ENCODE measurements around the gene R3HDM2.
"Not testable (repeated sequence)": the region's sequence is repeated elsewhere in the genome, so short reads cannot be mapped to it uniquely, and the experiment has no call there.

R3HDM2 gene

DNA sequence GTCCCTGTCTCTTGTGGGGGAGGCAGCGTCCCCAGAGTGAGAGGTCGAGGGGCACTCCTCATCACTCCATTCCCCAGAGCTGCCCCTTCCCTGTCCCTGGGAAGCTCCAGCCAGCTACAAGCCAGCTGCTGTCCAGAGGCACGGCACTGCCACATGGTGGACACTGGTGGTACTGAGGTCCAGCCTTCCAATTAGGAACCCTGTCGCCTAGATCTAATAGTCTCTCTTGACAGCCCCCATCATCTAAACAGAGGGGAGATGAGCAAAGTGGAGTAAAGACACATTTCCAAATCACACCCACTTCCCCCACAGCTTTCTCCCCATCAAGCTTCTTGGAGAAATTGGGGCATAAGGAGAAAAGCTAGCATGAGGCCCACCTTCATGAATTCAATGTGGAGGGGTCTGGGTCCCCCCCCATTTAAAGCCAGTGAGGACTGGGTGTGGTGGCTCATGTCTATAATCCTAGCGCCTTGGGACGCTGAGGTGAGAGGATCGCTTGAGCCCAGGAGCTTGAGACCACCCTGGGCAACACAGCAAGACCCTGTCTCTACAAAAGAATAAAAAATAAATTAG, 22.2 kb upstream of the R3HDM2 start:
- no peak for DNase-seq (ENCODE audit: low read depth)

DNA sequence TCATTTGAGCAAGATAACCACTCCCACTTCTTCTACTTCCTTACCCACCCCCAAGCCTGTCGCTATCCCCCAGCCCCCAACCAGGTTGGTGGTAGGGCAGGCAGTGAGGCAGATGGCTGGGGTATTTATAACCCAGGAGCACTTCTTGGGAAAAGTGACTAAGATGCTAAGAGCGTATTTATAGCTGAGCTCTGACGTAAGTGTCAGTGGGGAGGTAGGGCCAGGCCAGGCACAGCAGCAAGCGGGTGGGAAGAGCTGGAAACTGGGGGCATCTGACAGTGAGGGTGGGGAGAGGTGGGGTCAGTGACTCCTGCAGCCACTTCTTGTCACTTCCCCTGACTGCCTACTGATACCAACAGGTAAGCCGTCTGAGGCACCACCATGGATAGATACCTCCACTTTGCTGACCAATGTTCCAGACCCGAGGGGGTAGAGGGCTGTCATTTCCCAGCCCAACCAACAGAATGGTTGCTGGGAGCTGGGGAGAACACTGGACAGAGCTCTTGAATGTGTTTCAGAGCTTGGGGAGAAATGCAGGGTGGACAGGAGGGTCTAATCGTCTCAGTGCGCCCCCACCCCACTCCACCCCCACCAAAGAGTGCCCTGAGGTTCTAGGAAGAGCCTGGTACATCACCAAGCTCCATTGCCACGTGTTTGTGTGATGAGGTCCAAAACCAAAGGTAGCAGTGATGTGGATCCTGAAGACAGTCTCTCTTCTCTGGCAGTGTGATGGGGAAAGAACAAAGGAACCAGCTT, 21.5 kb upstream of the R3HDM2 start:
- no peak for DNase-seq (ENCODE audit: low read depth)

DNA sequence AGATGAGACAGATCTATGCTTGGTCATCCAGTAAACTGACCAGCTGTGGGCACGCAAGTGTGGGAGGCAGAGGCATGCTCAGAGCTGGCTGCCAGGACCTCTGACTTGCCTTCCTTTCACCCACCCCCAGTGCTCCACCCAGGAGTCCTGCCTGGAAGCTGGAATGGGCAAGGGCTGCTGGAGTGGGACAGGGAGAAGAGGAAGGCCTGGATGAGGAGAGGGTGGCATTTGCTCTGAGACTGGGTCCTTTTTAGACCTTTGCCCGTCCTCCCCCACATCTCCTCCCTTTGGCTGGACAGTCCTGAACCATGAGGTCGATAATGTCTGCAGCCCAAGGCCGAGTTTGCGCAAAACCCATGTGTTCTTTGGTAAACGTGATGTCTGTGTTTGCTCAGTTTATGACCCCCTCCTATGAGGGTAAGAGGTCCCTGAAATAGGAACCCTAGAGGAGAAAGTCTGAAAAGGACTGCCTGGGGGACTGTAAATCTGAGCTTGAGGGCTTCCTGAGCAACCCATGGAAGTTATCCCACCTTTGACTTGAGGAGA, 20.5 kb upstream of the R3HDM2 start:
- DNase-seq (ENCODE audit: low read depth): no peak

DNA sequence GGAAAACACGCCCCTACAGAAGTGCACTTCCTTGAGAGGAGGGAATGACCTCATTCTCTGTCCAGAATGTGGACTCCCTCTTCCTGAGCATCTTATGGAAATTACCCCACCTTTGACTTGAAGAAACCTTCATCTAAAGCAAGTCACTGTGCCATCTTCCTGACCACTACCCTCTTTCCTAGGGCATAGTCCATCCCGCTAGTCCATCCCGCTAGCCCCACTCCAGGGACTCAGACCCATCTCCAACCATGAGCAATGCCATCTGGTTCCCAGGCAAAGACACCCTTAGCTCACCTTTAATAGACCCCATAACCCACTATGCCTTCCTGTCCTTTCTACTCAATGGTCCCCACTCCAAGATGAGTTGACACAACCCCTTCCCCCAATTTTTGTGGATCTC, 19.2 kb upstream of the R3HDM2 start:
- no peak for DNase-seq (ENCODE audit: low read depth)

DNA sequence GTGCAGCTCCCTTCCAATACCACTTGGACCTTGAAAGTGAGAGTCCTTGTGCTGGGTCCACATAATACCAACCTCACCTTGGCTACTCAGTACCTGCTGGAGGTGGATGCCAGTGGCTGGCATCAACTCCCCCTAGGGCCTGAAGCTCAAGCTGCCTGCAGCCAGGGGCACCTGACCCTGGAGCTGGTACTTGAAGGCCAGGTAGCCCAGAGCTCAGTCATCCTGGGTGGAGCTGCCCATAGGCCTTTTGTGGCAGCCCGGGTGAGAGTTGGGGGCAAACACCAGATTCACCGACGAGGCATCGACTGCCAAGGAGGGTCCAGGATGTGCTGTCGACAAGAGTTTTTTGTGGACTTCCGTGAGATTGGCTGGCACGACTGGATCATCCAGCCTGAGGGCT, 18.5 kb upstream of the R3HDM2 start:
- DNase-seq (ENCODE audit: low read depth): no peak

DNA sequence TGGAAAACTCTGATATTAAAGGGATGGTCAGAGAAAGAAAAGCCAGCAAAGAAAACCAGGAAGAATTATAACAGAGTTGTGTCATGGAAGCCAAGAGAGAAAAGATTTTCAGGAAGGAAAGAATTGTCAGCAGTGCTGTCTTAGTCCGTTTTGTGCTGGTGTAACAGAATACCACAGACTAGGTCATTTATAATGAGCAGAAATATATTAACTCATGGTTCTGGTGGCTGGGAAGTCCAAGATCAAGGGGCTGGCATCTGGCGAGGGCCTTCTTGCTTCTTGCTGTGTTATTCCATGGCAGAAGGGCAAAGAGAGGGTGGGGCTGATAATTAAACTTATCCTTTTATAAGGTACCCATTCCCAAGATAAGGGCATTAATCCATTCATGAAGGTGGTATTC, 17.8 kb upstream of the R3HDM2 start:
- DNase-seq (ENCODE audit: low read depth): no peak

DNA sequence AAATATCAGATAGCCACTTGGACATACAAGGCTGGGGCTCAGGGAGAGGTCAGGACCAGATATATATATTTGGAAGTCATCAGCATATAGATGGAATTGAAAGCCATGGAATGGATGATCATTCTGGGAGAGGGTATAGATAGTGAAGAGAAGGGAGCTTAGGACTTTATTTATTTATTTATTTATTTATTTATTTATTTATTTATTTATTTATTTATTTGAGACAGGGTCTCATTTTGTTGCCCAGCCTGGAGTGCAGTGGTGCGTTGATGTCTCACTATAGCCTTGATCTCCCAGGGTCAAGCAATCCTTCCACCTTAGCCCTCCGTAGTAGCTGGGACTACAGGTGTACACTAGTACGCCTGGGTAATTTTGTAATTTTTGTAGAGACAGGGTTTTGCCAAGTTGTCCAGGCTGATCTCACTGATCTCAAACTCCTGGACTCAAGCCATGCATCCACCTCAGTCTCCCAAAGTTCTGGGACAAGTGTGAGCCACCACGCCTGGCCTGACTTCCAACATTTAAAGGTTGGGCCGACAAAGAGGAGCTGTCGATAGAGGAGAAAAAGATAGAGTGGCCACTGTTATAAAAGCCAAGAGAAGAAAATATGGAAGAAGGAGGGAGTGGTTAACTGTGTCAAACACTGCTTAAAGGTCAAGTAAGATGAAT, 15.6 kb upstream of the R3HDM2 start:
- DNase-seq (ENCODE audit: low read depth): no peak

DNA sequence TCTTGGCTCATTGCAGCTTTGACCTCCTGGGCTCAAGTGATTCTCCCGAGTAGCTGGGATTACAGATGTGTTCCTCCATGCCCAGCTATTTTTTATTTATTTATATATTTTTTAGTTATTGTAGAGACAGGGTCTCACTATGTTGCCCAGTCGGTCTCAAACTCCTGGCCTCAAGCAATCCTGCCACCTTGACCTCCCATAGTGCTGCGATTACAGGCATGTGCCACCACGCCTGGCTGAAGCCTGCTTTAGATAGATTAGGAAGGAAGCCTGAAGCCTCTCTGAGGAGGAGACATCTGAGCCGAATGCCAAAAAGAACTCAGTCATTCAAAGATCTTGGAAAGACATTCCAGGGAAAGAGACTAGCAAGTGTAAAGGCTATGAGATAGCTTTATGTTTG, 13.9 kb upstream of the R3HDM2 start:
- no peak for DNase-seq (ENCODE audit: low read depth)

DNA sequence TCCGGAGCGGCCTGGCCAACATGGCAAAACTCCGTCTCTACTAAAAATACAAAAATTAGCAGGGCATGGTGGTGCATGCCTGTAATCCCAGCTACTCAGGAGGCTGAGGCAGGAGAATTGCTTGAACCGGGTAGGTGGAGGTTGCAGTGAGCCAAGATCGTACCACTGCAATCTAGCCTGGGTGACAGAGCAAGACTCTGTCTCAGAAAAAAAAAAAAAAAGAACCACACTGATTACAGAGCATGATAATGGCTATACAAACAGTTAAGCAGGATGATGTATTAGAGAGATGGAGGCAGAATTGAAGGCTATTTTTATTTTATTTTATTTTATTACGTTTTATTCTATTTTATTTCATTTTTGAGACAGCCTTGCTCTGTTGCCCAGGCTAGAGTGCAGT, 13.5 kb upstream of the R3HDM2 start:
- DNase-seq (ENCODE audit: low read depth): not testable (repeated sequence)

DNA sequence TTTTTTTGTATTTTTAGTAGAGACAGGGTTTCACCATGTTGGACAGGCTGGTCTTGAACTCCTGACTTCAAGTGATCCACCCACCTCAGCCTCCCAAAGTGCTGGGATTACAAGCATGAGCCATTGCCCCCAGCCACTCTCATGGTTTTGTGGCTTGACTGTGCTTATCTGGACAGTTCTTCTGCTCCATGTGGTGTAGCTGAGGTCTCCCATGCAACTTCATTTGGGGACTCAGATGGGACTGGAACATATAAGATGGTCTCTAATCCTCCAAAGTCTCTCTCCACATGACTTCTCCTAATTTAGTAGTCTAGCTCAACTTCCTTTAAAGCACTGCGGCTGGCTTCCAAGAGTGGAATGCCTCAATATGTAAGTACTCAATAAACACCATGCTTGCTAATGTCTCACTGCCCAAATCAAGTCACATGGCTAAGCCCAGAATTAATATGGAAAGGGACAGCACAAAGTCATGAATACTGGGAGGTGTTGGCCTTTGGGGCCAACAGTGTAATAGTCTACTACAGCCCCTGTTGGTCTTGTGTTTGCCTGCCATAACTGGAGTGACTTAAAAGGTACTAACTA, 11.1 kb upstream of the R3HDM2 start:
- no peak for DNase-seq (ENCODE audit: low read depth)

DNA sequence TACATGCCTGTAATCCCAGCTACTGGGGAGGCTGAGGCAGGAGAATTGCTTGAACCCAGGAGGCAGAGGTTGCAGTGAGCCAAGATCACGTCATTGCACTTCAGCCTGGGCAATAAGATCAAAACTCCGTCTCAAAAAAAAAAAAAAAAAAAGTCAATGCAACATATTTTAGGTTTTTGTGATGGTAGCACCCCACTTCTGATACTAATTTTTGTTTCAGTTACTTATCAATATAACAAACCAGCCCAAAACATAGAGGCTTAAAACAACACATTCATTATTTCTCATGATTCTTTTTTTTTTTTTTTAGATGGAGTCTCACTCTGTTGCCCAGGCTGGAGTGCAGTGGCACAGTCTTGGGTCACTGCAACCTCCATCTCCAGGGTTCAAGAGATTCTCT, 10.6 kb upstream of the R3HDM2 start:
- DNase-seq (ENCODE audit: low read depth): not testable (repeated sequence)

DNA sequence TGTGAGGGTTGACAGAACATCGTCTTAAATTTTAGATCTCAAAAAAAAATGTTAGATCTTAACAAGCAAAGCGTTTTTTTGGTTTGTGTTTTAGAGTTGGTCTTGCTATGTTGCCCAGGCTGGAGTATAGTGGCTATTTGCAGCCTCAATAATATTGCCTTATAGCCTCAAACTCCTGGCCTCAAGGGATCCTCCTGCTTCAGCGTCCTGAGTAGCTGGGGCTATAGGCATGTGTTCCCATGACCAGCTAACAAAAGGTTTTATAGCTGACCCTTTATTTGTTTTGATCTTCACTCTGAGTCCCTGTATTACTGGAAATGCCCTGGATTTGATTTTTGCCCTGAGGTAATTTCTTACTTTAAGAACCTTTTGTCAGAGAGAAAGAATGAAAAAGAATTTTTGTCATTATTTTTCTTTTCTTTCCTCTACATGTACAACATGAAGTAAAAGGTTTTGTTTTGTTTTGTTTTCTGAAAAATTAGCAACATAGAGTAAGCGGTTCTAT, 9.0 kb upstream of the R3HDM2 start:
- no peak for DNase-seq (ENCODE audit: low read depth)

DNA sequence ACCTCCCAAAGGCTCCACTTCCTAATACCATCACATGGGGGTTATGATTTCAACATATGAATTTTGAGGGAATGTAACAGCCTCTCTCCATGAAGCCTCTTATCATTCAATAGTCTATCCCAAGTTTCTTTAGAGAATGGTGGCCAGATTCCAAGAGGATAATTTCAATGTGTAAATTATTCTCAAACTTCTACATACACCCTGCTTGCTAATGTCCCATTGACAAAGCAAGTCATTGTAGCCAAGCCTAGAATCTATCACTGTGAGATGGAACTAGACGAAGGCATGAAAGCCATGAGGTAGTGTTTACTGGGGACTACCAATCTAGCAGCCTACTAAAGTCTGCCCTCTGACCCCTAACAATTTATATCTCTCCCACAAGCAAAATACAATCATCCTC, 7.6 kb upstream of the R3HDM2 start:
- DNase-seq (ENCODE audit: low read depth): no peak

DNA sequence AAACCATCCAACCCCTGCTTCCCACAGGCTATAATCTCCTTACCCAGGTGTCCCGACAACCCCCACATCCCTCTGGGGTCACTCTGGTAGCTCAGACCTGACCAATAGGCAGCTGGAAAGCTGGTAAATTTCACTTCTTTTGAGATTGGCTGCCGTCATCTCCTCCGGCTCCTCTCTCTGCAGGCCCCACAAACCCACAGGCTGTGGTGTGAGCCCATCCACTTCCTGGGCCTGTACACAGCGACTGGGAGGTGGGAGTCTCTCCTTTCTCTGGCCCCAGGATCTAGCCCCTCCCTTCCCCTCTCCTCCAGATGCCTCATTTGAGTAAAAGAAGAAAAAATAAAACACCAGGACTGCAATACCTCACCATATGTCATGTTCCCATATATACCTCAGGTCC, 4.5 kb upstream of the R3HDM2 start:
- DNase-seq (ENCODE audit: low read depth): no peak

DNA sequence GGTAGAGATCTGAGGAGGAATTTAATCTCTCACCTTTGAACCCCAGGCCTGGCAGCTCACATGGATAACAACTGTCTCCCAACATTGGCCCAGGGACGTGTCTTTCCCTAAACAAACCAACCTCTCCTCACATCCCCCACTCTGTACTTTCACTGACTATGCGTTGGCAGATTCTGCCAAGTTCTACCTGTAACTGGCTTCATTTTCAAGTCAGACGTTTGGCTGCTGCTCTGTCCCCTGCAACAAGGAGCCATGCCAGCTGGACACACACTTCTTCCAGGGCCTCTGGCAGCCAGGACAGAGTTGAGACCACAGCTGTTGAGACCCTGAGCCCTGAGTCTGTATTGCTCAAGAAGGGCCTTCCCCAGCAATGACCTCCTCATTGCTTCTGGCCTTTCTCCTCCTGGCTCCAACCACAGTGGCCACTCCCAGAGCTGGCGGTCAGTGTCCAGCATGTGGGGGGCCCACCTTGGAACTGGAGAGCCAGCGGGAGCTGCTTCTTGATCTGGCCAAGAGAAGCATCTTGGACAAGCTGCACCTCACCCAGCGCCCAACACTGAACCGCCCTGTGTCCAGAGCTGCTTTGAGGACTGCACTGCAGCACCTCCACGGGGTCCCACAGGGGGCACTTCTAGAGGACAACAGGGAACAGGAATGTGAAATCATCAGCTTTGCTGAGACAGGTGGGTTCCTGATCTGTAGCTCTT, 3.8 kb upstream of the R3HDM2 start, which contains the start of gene INHBC:
TSS of gene INHBC (plus strand) at position 268 of the 707 bp plus-strand sequence. CDS start at position 371, 103 bp downstream.
- no peak for DNase-seq (ENCODE audit: low read depth)

DNA sequence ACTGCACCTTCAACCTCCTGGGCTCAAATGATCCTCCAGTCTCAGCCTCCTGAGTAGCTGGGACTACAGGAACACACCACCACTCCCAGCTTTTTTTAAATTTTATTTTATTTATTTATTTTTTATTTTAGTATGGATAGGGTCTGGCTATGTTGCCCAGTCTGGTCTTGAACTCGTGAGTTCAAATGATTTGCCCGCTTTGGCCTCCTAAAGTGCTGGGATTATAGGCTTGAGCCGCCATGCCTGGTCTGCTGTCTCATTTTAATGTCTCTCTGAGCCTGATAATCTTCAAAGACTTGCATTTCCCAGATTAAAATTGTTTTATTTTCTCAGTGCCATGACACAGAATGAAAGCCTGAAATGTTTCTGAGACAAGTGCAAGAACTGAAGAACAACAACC, 2.5 kb upstream of the R3HDM2 start:
- no peak for DNase-seq (ENCODE audit: low read depth)

DNA sequence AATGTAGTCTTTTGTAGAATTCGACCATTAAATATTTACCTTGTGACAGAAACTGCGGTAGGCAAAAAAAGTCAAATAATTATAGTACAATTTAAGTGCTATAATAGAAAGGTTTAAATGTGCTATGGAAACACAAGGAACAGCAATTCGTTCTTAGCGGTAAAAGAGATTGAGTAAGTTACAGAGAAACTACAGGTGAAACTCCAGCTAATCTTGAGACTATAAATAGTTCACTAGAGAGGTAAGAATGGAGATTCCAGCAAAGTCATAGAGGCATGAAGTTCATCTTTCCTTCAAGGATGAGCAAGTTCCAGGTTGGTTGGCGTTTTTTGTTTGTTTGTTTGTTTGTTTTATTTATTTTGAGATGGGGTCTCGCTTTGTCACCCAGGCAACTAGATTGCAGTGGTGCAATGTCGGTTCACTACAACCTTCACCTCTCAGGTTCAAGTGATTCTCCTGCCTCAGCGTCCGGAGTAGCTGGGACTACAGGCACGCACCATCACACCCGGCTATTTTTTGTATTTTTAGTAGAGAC, 878 bp upstream of the R3HDM2 start:
- DNase-seq (ENCODE audit: low read depth): no peak

DNA sequence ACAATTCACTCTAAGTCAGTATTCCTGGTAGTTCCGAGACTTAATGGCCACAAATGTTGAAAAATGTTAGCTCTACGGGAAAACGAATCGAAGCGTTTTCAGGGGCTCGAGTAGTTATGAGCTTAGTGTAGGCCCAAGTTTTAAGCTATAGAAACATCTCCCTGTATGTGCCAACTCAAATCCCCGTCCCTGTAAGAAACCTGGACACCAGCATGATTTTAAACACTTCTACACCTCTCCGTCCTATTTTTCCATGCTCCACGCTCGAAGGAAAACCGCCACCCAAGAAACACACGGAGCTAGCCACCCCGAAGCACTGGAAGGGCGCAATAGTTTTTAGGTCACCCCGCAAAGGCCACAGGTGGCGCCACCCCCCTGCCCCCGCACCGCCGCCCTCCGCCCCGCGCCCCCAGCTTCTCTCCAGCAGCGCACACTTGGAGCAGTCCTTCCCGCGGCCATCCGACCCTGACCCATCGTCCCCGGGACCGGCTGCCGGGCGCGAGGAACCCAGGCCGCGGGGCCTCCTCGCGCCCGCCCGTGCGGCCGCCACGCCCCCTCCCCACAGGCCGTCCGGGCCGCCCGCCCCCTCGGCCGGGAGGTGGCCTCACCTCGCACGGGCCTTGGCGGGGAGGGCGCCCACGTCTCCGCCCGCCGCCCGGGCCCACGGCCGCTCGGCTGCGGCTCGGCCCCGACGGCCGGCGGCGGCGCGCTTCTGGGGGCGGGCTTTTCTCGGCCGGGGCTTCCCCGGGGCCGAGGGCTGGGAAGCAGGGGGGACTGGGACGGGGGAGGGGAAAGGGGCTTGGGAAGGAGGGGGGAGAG, 522 bp downstream of the R3HDM2 start:
- DNase-seq (ENCODE audit: low read depth): peak; percentile 12

DNA sequence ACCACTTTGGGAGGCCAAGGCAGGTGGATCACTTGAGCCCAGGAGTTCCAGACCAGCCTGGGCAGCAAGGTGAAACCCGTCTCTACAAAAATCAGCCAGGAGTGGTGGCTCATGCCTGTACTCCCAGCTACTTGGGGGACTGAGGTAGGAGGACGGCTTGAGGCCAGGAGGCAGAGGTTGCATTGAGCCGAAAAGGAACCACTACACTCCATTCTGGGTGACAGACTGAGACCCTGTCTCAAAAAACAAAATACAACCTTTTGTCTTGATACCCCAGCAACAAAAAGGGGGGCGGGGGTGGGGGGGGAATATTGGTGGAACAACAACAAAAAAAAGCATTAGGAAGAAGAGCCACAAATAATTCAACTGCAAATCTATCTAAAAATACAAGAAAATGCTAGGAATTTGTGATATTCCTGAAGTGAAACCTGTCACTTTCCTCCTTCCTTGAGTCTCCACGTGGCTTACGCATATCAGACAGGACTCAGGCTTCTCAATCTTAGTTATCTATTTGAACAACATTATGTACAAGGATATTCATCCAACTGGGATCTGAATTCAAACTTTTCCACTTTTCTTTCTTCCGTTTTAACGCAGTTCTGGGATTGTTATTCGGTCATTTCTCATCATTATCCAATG, 1.3 kb downstream of the R3HDM2 start:
- no peak for DNase-seq (ENCODE audit: low read depth)

DNA sequence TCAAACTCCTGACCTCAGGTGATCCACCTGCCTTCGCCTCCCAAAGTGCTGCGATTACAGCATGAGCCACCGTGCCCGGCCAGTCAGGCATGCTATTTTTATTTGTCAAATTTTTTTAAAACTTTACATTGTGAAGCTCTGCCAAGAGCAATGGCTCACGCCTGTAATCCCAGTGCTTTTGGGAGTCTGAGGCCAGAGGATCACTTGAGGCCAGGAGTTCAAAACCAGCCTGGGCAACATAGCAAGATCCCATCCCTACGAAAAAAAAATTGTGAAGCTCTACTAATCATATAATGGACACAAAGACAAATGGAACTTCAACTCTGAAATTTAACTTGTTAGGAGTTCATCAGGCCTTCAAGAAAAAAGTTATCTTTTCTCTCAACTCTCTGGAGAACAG, 1.9 kb downstream of the R3HDM2 start:
- no peak for DNase-seq (ENCODE audit: low read depth)

Measured in HS-27A (cell line).